Inflammatory macrophage treated with lipopolysaccharide for 4 hours (primary cell): Measurements from ENCODE around the gene ZBED4.
A peak's percentile ranks its signal among the peaks of the same experiment; 100 is the strongest.
"Not testable (repeated sequence)": the region's sequence is repeated elsewhere in the genome, so short reads cannot be mapped to it uniquely, and the experiment has no call there.

Experiments
- DNase-seq: peaks from one replicate; pipeline ENCODE4 v3.0.0-alpha.2; 2020

Gene ZBED4

DNA sequence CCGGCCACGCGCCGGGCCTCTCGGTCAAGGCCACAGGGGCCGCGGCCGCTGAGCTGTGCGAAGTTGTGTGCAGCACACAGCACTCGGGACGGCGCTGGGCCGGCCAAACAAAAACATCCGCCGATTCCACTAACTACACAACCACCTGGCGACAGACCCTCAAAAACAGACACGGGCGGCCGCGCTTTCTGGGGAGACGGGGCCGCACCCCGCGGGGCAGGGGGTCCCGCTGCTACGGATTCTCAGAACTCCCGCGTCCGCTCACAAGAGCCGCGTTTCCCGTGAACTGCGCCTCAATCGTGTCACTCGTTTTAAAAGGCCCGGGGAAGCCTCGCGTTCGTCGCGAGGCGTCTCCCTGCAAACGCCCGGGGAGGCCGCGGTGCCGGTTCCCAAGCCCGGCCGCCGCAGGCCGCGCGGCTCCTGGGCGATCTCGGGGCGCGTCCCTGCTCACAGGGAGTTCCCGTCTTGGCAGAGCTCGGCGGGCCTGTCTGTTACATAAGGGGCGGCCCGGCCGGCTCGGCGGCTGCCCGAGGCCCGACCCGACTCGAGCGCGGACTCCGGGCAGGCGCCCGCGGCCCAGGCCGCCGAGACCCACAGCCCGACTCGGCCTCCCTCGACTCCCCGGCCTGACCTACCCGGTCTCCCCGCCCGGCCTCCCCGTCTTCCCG is 26.9 kb upstream of the ZBED4 start:
- DNase-seq = peak; percentile 54

DNA sequence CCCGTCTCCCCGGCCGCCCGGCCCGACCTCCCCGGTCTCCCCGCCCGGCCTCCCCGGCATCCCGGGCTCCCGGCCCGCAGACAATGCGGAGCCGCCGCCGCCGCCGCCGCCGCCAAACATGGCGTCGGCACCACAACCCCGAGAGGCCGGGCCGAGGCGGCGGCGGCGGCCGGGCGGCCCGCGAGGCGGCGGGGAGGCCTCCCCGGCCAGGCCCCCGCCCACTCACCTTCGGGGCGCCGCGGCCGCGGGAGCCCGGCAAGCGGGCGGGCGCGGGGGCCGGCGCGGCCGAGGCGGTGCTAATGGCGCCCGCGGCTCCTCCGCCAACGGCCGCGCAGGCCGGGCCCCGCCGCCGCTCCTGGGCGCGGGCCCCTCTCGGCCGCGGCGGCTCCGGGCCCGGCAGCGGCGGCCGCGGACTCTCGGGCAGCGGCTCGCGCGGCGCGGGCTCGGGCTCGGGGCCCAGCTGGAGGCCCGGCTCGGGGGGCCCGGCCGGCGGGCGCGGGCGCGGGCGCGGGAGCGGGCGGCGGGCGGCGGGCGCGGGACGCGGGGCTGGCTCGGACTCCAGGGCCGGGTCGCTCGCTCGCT is 26.3 kb upstream of the ZBED4 start:
- DNase-seq = peak; percentile 49

DNA sequence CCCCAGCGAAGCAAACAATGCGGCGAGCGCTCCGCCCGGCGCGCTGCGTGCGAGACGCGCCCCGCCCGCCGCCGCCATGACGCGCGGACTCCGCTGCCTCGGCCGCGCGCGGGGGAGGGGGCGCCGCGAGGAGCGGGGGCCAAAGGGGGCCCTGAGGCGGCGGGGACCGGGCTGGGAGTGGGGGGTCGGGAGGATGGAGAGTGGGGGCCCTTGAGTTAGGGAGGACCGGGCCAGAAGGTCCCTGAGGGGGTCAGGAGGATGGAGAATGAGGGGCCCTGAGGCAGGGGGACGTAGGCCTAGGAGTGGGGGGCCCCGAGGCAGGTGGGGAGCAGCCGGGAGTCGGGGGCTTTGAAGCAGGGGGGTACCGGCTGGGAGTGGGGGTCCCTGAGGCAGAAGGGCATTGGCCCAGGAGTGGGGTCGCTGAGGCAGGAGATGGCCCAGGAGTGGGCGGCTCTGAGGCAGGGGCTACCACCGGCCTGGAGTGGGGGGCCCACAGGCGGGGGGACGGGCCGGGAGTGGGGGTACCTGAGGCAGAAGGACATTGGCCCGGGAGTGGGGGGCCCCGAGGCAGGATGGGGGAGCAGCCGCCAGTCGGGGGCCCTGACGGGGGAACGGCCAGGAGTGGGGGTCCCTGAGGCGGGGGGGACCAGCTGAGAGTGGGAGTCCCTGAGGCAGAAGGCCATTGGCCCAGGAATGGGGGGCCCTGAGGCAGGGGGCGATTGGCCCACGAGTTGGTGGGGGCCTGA is 25.6 kb upstream of the ZBED4 start, which contains the start of gene BRD1:
Gene BRD1, minus strand, starts transcription at position 21 of the 746 bp plus-strand sequence. CDS start 3,556 bp downstream, outside the sequence.
- DNase-seq = peak; percentile 69

DNA sequence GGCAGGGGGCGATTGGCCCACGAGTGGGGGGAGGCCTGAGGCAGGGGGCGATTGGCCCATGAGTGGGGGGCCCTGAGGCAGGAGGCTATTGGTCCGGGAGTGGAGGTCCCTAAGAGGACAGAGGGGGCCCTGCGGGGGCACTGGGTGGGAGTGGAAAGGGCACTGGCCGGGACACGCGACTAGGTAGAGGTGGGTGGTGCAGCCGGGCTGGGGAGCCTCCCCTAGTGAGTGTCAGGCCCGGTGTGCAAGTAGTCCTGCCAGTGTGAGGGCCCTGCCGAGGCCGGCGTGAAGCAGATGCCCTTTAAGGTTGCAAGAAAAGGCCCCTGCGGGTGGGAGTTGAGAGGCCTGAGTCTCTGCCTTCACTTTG is 25.1 kb upstream of the ZBED4 start:
- DNase-seq = no peak

DNA sequence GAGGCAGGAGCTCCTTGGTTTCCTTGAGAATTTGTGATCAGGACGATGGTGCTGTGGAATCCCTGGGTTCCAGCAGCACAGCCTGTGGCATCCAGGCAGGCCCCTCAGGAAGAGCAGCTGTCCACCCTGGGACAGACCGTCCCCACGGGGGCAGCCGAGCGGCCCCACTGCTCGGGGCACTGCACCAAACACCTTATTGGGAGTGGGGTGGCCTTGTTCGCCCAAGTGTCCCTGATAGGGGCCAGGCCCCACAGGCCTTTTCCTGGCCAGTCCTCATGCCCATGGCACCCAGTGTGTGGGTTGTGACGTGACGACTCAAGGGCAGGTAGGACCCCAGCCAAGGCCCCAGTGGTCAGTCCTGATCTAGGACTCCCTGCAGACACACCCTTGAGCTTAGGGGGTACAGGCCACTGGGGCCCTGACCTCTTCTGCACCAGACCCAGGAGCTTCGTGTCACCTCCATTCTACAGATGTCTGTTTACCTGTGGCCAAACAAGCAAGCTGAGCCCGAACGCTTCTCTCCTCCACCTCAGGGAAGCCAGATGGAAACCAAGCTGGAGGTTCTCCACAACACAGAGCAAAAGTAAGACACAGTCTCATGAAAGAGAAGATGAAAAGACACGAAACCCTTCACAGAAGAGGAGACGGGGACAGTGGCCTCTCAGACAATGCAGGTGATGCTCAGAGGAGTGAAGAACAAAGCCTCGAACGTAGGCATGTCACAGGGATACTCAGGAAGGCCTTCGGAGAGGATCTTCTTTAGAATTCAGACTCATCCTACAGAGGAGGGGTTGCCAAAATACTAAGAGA is 24.4 kb upstream of the ZBED4 start:
- DNase-seq = no peak

DNA sequence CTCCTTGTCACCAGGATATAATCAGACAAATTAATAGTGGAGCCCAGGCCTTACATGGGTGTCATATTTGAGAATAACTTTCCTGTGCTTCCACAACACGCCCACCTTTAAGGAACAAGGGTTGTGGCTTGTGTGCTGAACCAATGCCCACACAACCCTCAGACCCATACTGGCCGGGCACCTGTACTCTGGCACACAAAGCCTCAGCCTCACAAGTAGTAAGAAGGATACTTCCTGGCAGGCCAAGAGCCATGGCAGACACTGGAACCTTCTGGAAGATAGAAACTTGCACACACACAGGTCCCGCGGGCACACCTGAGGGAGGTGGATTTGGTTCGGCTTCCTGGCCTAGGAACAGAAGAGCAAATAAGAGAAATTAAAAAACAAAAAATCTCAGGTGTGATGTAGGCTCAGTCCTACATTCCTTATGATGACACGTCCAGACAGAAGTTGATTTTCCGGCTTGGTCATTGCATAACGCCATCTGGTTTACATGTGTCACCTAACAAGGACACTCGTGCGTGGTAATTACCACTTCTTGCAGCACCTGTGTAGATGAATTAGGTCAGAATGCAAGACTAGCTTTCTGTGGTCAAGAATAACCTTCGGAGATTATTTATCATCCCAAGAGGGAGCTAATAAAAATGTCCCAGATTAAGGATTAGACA is 20.2 kb upstream of the ZBED4 start:
- no peak for DNase-seq

DNA sequence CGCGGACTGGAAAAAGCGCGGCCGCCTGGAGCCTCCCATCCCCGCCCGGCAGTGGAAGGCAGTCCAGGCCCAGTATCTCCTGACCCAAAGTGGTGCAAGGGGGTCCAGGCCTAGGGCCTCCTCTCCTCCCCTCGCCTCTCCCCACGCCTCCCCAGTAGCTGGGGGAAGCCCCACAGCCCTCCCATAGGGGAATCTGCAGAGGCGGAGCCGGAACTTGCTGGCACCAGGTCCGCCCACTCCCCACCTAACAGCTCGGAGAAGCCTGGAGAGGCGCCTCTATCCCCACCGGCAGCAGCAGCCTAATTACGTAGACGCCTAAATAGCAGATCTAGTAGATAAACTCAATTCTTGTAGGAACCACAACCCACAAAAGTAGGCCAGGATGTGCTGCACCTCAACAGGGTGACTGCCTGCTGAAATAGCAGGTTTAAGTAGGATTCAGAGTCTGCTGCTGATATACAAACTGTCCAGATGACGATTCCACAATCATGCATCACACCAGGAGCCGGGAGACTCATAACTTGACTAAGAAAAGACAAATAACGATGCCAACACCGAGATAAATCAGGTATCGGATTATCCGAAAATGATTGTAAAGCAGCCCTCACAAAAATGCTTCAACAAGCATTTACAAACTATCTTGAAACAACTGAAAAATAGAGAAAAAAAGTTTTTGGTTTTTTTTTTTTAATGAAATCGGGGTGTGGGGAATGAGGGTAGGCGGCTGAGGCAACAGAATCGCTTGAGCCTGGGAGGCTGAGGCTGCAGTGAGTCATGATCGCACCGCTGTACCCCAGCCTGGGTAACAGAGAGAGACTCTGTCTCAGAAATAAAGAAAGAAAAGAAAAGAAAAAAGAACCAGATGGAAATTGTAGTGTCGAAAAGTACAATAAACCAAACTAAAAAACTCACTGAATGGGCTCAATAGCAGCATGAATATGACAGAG is 14.6 kb upstream of the ZBED4 start:
- DNase-seq = peak; percentile 42

DNA sequence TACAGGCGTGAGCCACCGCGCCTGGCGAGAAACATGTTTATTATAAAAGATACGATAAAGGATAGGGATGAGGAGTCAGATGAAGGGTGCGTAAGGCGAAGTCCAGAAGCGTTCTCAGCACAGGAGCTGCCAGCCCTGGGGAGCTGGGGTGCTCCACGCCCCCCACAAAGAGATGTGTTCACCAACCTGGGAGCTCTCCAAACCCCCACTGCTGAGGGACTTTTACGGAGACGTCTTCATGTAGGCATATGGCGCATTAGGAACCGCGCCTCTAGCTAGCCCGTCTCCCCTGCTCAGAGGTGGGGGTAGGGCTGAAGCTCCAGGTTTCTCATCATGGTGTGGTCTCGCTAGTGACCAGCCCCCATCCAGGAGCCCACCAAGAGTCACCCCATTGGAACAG is 8.4 kb upstream of the ZBED4 start:
- no peak for DNase-seq

DNA sequence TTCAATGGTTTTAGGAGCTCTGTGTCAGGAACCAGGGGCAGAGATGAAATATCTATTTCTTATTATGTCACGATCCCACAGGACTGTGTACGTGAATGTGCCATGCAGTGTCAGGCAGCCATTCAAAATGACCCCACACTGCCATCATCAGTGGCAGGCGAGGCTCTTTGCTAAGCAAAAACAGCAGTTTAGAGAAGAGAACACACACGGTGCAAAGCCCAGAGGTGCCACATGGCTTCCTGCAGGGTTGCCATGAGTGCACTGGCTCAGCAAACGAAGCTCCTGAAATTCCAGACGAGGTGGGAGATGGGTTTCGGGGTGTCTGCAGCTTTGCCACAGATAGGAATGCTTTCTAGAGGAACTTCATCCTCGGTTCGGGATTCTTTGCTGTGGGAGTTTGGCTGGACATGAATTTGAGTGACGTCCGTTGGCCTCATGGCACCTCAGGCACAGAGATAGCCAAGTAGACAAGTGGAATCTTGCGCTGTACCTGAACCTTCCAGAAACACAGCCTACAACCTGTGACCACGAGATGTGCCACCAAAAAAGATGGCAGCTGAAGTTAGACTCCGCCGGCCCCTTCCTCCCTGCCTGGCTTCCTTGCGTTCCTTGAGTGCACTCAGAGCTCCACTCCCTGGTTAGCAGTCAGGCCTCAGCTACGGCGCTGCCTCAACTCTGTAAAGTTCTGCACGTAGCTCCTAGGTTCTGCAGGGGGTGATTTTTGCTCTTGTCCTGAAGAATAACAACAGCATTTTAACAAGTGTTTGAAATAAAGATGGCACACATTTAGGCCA is 7.8 kb upstream of the ZBED4 start:
- no peak for DNase-seq

DNA sequence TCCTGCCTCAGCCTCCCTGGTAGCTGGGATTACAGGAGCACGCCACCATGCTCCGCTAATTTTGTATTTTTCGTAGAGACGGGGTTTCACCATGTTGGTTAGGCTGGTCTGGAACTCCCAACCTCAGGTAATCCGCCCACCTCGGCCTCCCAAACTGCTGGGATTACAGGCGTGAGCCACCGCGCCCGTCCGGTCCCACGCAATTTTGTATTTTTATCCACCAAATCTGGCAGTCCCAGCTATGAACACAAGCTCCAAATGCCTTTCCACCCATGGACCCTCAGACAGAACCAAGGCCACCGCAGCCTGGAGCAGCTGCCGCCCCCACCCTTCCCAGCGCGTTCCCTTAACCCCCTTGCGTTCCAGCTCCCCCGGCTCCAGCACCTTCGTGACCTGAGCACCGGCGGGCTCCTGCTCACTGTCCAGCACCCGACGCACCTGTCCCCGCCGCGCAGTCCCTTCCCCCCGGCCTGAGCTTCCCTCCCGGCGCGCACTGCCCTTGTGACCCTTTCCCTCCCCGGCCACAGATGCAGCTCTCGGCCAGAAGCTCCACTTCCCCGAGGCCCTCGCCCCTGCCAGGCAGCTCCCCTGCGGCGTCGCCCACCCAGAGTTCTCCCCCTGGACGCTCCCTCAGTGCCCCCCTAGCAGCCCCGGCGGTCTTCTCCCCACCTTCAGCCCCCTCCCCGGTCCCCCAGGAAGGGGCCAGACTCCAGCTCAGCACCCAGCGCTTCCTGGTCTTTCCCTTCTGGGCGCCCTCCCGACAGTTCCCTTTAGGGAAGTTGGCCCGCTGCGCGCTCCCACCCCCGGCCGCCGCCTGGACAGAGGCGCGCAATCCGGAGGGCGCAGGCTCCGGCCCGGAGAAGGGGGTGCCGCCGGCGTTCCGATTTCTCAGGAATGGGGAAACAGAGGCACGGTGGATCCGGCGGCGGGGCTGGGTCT is 5.6 kb upstream of the ZBED4 start:
- peak; percentile 64 for DNase-seq

DNA sequence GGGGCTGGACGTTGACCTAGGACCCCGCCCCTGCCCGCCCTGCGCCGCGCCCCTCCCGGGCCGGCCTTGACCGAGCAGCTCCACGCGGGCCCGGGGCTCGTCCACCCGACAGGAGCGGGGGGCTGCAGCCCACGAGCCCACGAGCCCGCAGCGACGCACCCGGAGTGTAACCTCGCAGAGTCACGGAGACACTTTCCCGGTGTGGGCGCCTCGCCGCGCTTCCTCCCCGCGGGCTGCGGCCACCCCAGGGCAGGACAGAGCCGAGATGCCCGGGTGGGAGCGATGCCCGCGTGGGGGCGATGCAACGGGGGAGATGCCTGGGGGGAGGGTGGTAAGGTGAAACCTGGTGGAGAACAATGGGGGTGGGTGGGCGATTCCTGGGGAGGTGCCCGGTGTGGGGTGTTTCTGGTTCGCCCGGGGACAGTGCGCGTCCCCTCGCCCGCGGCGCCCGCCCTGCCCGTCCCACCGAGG is 4.9 kb upstream of the ZBED4 start:
- DNase-seq = no peak

DNA sequence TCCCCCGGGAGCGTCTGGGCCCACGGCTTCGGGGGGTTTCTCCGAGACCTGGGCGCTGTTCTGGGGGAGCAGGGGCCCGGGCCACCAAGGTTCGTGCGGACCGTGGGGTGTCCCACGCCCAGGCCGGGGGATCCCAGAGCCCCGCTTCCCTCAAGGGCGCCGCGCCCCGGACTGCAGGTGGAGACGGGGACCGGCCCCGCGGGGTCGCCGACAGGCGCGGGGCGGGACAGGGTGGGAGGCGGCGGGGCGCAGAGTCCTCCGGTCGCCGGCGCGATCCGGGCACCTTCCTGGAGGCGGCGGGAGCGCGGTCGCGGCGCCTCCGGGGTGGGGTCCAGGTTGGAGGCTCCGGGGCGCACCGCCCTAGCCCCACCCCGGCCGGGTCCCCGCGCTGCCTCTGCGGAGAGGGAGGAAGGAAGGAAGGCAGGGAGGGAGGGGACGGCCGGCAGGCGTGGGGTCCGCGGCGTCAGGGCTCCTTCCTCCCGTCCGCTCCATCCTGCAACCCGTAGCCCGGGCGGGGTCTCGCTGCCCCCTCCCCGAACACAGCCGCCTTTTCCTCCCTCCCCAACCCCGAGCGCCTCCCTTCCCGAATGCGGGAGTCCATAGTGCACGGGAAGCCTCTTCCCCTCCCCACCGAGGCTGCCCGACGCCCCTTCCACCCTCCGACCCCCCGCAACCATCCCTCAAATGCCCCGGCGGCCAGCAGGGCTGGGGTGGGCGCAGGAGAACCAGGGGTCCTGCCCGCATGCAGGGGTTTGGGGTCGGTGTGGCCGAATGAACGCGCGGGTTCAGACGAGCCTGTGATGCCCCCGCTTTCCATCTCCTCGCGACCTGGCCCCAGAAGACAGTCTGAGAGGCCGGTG is 4.3 kb upstream of the ZBED4 start:
- no peak for DNase-seq

DNA sequence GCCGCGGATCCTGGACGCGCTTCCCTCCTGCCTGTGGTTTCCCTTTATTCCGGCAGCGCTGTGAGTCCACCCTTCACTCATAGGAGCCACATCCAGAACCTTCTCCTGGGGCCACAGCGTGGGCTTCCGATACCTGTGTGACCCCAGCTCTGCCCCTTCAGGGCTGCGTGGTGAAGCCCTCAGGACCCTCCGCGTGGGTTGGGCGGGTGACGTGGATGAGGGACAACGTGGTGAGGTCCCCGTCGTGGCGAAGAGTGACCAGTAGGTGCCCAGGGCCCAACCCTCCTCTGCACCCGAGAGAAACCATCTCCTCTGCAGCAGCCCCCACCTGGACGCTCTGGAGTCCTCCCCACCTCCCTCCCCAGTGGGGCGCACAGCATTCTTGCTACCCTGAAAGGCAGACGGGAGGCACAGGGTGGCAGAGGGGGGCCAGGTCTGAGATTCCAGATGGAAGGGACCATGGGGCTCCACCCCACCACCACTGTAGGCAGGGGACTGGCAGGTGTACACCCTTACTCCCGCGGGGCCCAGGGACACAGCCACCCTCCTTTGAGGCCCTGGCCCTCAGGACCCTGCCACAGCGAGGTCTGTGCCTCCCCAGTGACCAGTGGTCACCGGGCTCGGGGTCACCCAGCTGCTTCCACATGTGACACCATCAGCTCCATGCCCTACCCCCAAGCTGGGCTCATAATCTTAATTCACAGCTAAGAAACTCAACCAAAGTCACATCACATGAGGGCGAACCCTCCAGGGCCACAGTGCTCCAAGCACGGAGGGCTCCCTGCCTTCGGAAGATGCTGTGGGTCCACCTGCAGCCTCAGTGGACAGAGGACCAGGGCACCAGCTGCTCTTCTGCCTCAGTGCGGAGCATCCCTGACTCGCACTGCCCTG is 3.4 kb upstream of the ZBED4 start:
- no peak for DNase-seq

DNA sequence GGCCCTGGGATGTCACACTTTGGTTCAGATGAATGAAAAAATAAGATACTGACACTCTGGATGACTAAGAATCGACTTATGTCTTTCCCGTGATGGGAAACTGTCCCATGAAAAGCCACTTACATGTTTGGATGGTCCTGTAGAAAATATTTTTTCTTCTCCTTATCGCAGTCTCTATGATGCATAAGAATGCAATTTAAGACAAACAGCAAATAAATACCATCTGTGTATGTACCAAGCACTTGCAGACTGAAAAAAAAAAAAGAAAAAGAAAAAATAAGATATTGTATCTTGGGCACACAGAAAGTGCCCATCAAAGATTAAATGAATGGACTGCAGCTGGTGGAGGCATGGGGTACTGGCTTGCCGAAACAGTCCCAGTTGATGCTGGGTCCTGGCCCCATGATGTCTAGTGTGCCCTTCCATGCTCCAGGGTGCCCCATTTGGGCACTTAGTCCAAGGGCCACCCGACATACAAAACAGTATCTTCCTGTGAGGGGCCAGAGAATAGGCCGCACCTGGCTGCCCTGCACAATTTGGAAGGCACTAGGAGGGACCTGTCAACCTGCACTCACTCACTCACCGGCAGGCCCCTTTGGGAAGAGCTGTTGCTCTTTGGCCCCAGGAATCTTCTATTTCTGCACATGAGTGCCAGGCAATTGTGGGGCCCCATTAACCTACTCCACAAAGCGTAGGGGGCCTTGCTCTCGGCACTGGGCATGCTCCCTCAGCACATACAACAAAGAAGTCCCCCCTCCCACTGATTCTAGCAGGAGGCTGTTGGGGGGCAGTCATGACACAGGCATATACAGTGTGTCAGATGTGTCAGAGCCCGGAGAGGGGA is 2.5 kb upstream of the ZBED4 start:
- no peak for DNase-seq

DNA sequence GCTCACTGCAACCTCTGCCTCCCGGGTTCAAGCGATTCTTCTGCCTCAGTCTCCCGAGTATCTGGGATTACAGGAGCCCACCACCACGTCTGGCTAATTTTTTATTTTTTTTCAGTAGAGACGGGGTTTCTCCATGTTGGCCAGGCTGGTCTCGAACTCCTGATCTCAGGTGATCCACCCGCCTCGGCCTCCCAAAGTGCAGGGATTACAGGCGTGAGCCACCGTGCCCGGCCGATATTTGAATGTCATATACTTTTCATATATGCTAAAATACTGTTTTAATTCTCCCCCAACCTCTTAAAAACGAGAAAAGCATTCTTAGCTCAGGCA is 1.1 kb upstream of the ZBED4 start:
- DNase-seq = not testable (repeated sequence)
